NCI-H69 (cell line): ENCODE data around the gene RBMS3.
A peak's percentile ranks its signal among the peaks of the same experiment; 100 is the strongest.

ENCODE experiments used
- DNase-seq: peaks from one replicate; lab custom pipeline; 2025; lab: John Stamatoyannopoulos, UW

The RBMS3 gene

DNA sequence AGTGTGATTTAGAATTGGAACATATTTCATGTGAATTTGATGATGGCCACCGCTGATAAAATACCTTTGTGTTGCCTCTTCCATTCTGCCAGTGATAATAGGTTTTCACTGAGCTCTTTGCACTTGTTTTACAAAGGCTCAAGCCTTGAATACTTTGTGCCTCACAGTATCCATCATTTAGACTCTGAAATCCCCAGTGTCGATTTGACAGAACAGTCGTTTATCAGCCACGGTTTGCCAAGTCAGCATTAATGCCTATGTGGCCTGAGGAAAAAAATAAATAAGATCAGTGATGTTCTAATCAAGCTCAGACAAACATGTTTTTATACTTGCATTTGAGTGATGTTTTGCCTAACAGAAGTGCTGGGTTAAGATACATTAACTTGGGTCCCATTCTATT, 399.1 kb downstream of the RBMS3 start:
- no peak for DNase-seq

DNA sequence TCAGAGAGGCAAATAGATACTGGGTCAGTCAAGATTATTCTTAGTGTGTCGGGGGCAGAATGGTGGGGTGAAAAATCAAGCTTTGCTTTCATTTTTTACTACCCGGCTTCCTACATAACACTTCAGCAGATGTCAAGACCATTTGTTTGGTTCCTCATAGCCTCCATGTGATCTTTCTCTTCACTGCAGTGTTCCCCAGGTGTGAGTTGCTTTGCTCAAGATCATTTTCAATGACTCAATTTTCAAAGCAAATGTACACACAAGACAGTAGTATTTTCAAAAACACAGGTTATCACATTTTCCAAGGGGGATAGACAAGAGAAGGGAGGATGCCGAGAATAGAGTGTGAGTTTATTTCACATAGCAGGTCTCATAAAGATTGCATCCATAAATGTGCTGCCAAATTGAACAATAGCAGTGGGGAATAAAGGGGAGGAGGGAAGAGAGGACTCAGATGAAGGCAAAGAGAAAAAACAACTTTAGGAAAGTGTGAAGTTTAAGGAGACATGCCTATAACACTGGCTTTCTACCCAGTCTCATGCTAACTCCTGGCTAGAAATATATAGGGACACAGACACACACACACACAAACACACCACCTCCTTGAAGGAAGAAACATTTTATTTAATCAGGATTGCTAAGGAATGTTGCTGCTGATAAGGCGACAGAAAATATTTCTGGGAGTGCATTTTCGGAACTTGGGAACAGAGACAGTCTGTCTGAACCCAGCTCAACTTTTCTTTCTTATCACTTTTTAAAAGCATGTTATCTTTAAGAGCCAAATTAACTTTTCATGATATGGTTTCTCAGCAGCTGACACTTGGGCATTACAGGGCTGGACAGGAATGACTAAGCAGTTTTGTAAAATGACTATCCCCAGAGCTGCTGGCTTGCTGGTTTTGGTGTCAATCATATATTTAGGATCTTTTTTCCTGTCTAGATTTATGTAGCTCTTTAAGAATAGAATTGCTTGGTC, 402.4 kb downstream of the RBMS3 start:
- DNase-seq = no peak

- DNase-seq = no peak
Observed at GRCh38 chr3:29686889-29687592, 406.2 kb downstream of the RBMS3 start.

DNA sequence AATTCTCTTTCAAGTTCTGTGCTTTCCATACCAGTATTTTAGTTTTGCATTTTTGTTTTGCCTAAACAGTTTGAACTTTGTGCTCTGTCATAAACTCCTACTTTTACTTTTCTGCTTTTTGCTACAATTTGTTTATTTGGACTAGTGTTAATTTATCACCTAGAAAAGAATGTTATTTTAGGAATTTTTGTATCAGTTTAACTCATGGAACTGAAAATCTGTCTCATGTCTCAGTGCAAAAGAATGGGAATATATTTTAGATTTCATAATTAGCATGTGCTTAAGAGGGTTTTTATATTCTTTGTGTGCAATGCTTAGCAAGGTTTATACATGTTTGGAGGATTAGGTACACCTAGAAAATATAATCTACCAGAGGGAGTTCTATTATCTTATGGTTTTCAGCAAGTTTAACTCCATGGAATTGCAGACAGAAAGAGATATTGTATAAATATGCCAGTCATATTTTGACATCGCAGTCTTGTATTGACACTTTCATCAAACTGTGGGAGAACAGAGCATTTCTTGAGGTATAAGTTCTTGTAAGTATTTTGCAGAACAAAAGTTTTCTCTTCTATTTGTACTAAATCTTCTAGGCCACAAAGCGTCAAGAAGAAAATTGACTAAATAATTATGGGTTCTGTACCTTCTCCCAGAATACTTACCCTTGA, 409.9 kb downstream of the RBMS3 start:
- no peak for DNase-seq

DNA sequence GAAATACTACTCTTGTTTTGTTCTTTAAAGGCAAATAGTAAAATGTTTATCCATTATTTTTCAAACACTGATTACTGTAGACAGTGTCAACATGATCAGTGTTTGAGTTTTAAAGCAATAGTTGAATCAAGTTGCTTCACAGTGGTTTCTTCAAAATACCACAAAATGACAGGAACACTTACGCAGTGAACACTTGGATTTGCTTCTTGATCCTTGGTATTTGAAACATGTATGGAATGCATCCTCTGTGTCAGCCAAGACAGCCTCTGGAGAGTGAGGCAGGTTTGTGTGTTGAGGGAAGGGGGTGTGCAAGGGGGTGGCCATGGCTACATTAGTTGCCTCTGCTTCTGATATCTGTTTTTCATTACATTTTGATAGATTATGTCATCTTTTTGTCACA, 413.0 kb downstream of the RBMS3 start:
- no peak for DNase-seq

DNA sequence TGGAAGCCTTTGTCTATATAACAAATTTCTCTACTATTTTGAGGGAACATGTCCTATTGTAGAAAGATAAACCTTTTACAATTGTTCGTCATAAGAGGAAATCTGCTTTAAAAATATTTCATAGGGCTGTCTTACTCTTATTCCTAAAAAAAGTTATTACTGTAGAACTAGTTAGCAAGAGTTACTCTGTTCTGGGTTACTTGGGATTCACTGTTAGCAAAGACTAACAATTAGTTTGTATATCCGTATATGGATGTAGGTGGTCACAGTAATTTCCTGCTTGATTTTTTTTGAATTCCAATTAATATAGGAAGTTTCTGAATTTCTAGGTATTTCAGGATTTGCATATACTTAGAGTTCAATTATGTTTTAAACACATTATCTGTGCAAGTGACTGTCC, 413.5 kb downstream of the RBMS3 start:
- no peak for DNase-seq

GRCh38 chr3:29694783-29695182, 413.9 kb downstream of the RBMS3 start:
- DNase-seq = no peak

DNA sequence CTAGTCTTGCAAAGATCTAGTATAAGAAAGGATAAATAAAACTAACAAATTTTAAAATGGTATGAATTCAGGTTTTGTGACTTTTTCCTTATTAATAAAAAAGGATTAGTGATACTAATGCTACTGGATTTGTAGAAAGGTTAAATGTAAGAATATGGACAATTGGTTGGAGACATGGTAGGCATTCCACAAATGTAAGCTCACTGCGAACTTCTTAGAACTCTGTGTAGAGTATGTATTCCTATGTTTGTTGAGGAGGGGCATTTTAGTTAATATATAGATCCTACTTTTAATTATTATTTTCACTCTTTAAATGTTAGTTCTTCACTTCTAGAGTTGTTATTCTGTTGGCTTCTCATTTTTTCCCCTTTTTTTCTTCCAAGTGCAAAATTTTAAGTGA, 414.3 kb downstream of the RBMS3 start:
- DNase-seq = no peak

DNA sequence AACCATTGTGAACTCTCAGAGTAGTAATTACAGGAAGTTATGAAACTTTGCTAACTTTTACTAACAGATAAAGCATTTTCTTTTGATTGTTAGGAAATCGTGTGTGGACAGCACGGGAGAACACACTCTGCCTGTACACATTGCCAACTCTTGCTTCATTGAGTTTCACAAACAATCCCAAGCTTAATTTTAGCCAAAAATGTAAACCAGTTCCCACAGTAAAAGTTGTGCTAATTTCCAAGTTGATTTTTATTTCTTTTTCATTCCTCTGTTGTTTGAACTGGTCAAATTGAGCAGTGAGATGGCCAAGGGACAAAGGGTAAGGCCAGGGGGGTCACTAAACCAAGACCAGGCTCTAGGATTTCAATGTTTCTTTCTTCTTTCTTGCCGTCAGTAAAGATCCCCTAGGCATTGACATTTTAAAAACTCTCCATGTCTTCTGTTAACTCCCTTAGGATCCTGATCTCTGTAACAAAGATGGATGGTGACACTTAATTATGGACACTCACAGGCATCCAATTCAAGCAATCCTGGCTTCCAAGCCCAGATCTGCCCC, 414.9 kb downstream of the RBMS3 start:
- no peak for DNase-seq

- no peak for DNase-seq
Observed at GRCh38 chr3:29696311-29696710, 415.4 kb downstream of the RBMS3 start.

DNA sequence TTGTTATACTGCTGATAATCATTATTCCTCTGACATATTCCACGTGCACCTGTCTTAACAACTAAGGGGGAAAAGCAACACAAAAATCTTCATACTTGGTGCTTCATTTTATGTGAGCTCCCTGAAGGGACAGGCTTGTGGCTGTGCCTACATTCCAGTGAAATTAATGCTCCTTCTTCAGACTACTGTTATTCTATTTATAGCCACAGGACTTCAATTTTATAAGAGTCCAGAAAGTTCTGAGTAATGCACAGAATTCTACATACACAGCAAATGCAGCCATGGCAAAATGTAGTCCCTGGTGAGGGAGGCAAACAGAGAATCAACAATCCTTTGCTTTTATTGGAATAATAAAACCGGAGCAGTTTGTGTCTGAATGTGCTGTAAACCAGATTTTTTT, 417.1 kb downstream of the RBMS3 start:
- no peak for DNase-seq

- no peak for DNase-seq
Observed at GRCh38 chr3:29700256-29700655, 419.4 kb downstream of the RBMS3 start.

DNA sequence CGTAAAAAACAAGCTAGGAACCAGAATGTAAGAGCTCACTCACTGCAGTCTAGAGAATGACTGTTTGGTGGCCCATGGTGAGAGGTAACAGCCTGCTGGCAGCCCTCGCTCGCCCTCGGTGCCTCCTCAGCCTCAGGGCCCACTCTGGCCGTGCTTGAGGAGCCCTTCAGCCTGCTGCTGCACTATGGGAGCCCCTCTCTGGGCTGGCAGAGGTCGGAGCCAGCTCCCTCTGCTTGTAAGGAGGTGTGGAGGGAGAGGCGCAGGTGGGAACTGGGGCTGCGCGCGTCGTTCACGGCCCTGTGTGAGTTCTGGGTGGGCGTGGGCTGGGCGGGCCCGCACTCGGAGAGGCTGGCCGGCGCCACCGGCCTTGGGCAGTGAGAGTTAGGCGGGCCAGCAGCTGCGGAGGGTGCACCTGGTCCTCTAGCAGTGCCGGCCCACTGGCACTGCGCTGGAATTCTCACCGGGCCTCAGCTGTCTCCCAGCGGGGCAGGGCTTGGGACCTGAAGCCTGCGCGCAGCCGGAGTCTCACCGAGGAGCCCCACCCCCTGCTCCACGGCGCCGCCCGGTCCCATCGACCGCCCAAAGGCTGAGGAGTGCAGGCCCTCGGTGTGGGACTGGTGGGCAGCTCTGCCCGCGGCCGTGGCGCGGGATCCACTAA, 420.6 kb downstream of the RBMS3 start:
- no peak for DNase-seq

GRCh38 chr3:29705906-29706844, 425.3 kb downstream of the RBMS3 start:
- DNase-seq = peak; percentile 78

- no peak for DNase-seq
Observed at GRCh38 chr3:29708884-29709283, 428.0 kb downstream of the RBMS3 start.

DNA sequence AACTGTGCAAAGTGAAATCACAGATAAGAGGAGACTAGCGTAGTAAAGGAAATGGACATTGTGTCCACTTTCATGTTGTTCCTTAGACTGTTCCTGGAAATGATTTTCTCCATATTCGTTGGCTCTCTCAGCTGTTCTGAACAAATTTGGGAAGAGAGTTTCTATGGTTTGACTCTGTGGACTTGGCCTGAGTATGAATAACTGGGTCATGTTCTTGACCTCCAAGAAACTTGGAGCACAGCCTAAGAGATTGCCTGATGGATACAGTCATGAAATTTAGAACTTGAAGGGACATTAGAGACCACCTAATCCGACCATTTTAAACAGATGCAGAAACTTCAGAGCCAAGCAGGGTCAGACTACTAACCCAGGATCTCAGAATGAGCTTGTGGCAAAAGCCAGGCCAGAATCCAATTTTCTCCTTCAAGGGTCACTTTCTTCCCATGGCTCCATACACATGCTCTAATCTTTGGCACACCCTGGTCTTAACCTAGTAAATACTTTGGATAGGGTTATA, 430.4 kb downstream of the RBMS3 start:
- no peak for DNase-seq

GRCh38 chr3:29716213-29716612, 435.3 kb downstream of the RBMS3 start:
- DNase-seq = no peak

GRCh38 chr3:29718661-29719065, 437.8 kb downstream of the RBMS3 start:
- DNase-seq = peak; percentile 1

GRCh38 chr3:29720665-29721064, 439.8 kb downstream of the RBMS3 start:
- peak; percentile 88 for DNase-seq

- DNase-seq = no peak
Observed at GRCh38 chr3:29721789-29722188, 440.9 kb downstream of the RBMS3 start.
